ENCODE measurements around the gene RANBP17.
A peak's percentile ranks its signal among the peaks of the same experiment; 100 is the strongest.

Gene RANBP17

GRCh38 chr5:171322527-171322926, 460.7 kb downstream of the RANBP17 start:
- Mint-ChIP-seq H3K27ac (no peak overlapping the region), H3K4me1 (no peaks in the 10 kb centered on the region), H3K27me3 (peaks cover 65 to 87% of the 10 kb centered on the region in 2 donors), H3K36me3 (no peaks in the 10 kb centered on the region), H3K9me3 (peaks cover 0 to 1% of the 10 kb centered on the region in 2 donors), H3K4me3 (no peak overlapping the region)
- DNase-seq (no peak), ATAC-seq (replicated peaks) (no peak)

GRCh38 chr5:171323007-171323406, 461.2 kb downstream of the RANBP17 start:
- no peaks in the 10 kb centered on the region for H3K4me1 Mint-ChIP-seq
- H3K9me3 Mint-ChIP-seq, result peaks cover 0 to 1% of the 10 kb centered on the region in 2 donors
- H3K36me3 Mint-ChIP-seq, result no peaks in the 10 kb centered on the region
- H3K4me3 Mint-ChIP-seq, result no peak overlapping the region
- H3K27me3 Mint-ChIP-seq, result peaks cover 65 to 87% of the 10 kb centered on the region in 2 donors
- no peak overlapping the region for H3K27ac Mint-ChIP-seq
- no peak for ATAC-seq (replicated peaks)
- no peak for DNase-seq

GRCh38 chr5:171323806-171324632, 462.2 kb downstream of the RANBP17 start:
- Mint-ChIP-seq H3K27ac (no peak overlapping the region), H3K4me3 (no peak overlapping the region)
- ATAC-seq (replicated peaks), result peak in 1 of 2 donors; percentile 42

GRCh38 chr5:171330021-171330420, 468.2 kb downstream of the RANBP17 start:
- H3K27ac Mint-ChIP-seq, result no peak overlapping the region
- no peaks in the 10 kb centered on the region for H3K9me3 Mint-ChIP-seq
- ATAC-seq (replicated peaks) (no peak), DNase-seq (no peak)
- peaks cover 53 to 57% of the 10 kb centered on the region in 2 donors for H3K27me3 Mint-ChIP-seq
- no peak overlapping the region for H3K4me3 Mint-ChIP-seq
- no peaks in the 10 kb centered on the region for H3K4me1 Mint-ChIP-seq
- H3K36me3 Mint-ChIP-seq, result no peaks in the 10 kb centered on the region

More at GRCh38 chr5:171323806-171324632, 462.2 kb downstream of the RANBP17 start:
- Mint-ChIP-seq H3K9me3 (peaks cover 0 to 1% of the 10 kb centered on the region in 2 donors), H3K36me3 (no peaks in the 10 kb centered on the region), H3K4me1 (no peaks in the 10 kb centered on the region), H3K27me3 (peaks cover 67 to 87% of the 10 kb centered on the region in 2 donors)
- no peak for DNase-seq

GRCh38 chr5:171335616-171336015, 473.8 kb downstream of the RANBP17 start:
- Mint-ChIP-seq H3K27me3 (peaks cover 48 to 54% of the 10 kb centered on the region in 2 donors), H3K4me1 (no peaks in the 10 kb centered on the region), H3K27ac (no peak overlapping the region), H3K36me3 (no peaks in the 10 kb centered on the region), H3K9me3 (no peaks in the 10 kb centered on the region), H3K4me3 (no peak overlapping the region)
- no peak for ATAC-seq (replicated peaks)
- DNase-seq, result no peak

- no peak overlapping the region for H3K27ac Mint-ChIP-seq
- ATAC-seq (replicated peaks) (no peak), DNase-seq (no peak)
- no peaks in the 10 kb centered on the region for H3K4me1 Mint-ChIP-seq
- peaks cover 47 to 53% of the 10 kb centered on the region in 2 donors for H3K27me3 Mint-ChIP-seq
- H3K4me3 Mint-ChIP-seq, result peak overlapping the region; percentile 58 to 59
- no peaks in the 10 kb centered on the region for H3K36me3 Mint-ChIP-seq
- H3K9me3 Mint-ChIP-seq, result no peaks in the 10 kb centered on the region
Measured at GRCh38 chr5:171336521-171337209, 474.8 kb downstream of the RANBP17 start.

GRCh38 chr5:171337210-171337569, 475.4 kb downstream of the RANBP17 start:
- ATAC-seq (replicated peaks) (no peak), DNase-seq (no peak)
- Mint-ChIP-seq H3K9me3 (no peaks in the 10 kb centered on the region), H3K27me3 (peaks cover 42 to 48% of the 10 kb centered on the region in 2 donors), H3K4me3 (peak overlapping the region; percentile 58 to 59), H3K36me3 (no peaks in the 10 kb centered on the region), H3K27ac (no peak overlapping the region), H3K4me1 (no peaks in the 10 kb centered on the region)

GRCh38 chr5:171340042-171340441, 478.2 kb downstream of the RANBP17 start:
- Mint-ChIP-seq H3K36me3 (no peaks in the 10 kb centered on the region), H3K4me1 (no peaks in the 10 kb centered on the region), H3K9me3 (no peaks in the 10 kb centered on the region), H3K27me3 (peaks cover 29 to 44% of the 10 kb centered on the region in 2 donors), H3K27ac (no peak overlapping the region), H3K4me3 (no peak overlapping the region)
- no peak for DNase-seq
- ATAC-seq (replicated peaks), result no peak

- Mint-ChIP-seq H3K9me3 (no peaks in the 10 kb centered on the region), H3K4me1 (no peaks in the 10 kb centered on the region), H3K4me3 (no peak overlapping the region), H3K27me3 (peaks cover 26 to 40% of the 10 kb centered on the region in 2 donors), H3K27ac (no peak overlapping the region), H3K36me3 (no peaks in the 10 kb centered on the region)
- no peak for DNase-seq
- ATAC-seq (replicated peaks), result no peak
Measured at GRCh38 chr5:171340491-171340890, 478.7 kb downstream of the RANBP17 start.

GRCh38 chr5:171342362-171343111, 480.7 kb downstream of the RANBP17 start:
- Mint-ChIP-seq H3K36me3 (no peaks in the 10 kb centered on the region), H3K4me3 (no peak overlapping the region), H3K4me1 (no peaks in the 10 kb centered on the region), H3K27ac (no peak overlapping the region), H3K9me3 (no peaks in the 10 kb centered on the region), H3K27me3 (peaks cover 9 to 23% of the 10 kb centered on the region in 2 donors)
- DNase-seq (no peak), ATAC-seq (replicated peaks) (peak; percentile 73 to 80)

- Mint-ChIP-seq H3K4me3 (no peak overlapping the region), H3K27ac (no peak overlapping the region), H3K36me3 (no peaks in the 10 kb centered on the region), H3K9me3 (peaks cover 0 to 2% of the 10 kb centered on the region in 2 donors), H3K27me3 (peaks cover 0 to 20% of the 10 kb centered on the region in 2 donors), H3K4me1 (no peaks in the 10 kb centered on the region)
- DNase-seq, result no peak
- ATAC-seq (replicated peaks), result no peak
Measured at GRCh38 chr5:171344936-171345608, 483.3 kb downstream of the RANBP17 start.
